Kidney glomerular epithelial cell (primary cell): ENCODE data around the gene AQP12B.
"Not testable (repeated sequence)": the region's sequence is repeated elsewhere in the genome, so short reads cannot be mapped to it uniquely, and the experiment has no call there.

ENCODE experiments used
- DNase-seq: peaks from one replicate; lab custom pipeline; 2025; lab: John Stamatoyannopoulos, UW

Gene AQP12B

DNA sequence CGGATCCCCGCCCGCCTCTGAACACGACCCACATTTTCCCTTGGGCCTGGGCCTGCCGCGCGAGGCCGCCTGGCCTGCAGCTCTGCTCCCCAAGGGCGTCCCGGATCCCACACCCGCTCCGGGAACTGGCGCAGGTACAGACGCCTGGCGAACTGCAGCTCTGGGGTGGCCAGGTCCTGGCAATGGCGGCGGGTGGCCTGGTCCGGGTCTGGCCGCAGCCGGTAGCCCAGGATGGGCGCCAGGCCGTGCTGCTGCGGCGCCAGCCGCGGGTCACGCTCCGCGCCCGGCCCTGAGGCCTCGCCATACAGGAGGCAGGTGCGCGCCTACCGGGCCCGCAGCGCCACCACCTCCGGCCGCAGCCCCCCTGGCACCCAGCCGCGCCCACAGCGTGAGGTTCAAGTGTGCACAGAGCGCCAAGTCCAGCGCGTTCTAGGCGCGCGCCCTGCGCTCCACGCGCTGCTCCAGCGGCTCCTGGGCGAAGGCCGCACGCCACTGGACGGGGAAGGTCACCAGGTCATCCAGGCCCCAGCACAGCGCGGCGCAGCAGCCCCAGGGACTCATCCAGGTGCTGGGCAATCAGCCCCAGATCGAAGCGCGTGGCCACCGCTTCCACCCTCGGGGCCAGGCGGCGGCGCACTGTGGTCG, 18.5 kb upstream of the AQP12B start:
- no peak for DNase-seq

DNA sequence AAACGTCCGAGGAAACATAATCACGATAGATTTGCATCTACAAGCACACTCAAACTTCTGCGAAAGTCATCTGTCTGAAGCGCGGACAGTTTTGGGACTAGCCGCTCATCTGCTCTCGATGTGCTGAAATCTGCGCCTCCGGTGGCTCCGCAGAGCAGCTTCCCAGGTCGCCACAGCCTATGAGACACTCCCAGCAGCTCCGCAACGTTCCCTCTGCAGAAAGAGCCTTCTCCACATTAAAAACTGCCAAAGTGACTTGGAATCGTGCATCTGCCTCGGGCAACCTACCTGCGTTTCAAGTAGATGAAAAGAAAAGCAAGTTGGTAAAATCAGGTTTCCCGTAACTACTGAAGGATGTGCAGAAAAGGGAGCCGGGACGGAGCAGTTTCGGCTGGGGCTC, 17.9 kb upstream of the AQP12B start:
- DNase-seq: not testable (repeated sequence)

DNA sequence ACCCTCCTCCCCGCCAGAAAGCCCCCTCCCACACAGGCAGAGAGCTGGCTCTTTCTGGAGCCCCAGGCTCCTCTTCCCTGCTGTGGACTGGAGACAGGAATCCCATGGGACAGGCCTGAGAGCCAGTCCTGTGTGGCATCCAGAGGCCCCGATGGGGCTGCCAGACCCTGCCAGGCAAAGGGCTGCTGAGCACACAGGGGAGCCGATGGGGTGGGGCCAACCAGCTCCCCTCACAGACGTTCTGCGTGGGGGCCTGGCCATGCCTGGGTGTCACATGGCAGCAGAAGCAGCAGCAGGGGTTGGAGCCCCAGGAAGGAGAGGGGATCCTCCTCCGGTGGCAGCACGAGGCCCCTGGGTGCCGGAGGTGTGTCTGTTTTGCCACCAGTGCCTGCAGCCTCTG, 17.1 kb upstream of the AQP12B start:
- not testable (repeated sequence) for DNase-seq

DNA sequence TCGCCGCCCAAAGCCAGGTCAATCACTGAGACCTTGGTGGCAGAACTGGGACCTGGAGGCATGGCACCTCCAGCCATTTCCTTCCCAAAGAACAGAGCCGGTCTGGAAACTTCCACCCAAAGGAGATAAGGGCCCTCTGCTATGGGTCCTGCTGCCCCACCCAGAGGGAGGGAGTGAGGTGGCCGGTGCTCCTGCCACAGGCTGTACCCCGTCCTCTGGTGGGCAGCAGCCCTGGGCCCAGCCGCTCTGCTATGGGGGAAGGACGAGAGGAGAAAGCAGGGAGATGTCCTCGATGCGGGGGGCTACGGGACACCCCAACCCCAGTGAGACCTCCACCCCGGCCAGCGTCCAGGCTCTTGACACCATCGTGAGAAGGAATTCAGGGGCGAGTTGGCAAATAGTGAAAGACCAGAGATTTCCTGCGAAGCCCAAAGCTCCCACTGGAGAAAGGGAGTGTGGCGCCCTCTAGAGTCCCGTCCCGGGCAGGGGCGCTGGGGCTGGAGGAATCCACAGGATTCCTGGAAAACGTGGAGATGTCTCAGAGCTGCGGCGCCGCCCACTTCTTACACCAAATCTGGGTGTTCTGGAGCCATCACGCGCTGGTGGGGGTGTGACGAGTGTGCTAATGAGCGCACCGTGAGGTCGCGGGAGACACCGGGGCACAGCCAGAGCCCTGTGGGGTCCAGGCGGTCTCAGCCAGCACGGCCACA, 16.3 kb upstream of the AQP12B start:
- not testable (repeated sequence) for DNase-seq

DNA sequence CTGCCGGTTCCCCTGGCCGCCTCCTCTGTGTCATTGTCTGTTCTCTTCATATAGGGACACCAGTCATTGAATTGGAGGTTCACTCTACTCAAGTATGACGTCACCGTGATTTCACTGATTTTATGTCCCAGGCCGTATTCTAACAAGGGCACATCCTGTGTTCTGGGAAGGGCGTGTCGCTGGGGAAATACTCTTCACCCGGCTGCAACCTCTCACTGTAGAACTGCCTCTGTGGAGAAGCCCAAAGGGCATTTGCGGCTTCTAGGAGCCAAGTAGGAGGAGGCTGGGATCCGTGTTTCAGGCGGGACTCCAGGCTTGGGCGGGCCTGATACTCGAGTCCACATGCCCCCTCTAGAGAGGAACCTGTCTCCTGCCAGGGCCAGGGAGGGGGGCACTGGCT, 13.8 kb upstream of the AQP12B start:
- not testable (repeated sequence) for DNase-seq

DNA sequence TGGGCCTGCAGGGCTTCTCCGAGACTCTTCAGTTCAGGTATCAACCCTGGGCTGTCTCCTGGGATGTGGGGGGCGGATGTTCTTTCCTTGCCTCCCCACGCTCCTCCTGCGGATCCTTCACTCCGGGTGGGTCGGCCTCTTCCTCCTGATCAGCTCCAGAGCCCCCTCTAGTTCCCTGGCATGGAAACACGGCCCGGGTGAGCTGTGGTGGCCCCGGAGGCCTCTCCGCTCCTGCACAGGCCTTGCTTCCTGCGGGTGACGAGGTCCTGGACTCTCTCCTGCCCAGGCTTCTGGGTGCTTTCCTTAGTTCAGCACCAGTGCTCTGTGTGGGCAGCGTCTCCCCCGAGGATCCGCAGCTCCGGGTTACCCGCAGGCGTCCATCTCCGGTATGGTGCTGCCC, 12.9 kb upstream of the AQP12B start:
- not testable (repeated sequence) for DNase-seq

DNA sequence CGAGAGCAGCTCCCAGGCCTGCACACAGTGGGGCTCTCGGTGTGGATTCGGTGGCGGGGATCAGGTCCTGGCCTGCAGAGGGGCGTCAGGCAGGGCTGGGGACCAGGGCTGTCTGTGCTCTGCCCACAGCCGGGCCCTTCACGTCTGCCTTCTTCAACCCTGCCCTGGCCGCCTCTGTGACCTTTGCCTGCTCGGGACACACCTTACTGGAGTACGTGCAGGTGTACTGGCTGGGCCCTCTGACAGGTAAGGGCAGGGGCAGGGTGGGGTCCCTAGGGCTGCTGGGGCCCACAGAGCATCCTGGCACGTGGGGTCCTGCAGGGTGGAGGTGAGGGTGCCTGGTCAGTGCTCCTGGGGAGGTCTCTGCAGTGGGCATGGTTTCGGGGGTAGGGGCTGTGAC, 11.6 kb upstream of the AQP12B start:
- DNase-seq: not testable (repeated sequence)

DNA sequence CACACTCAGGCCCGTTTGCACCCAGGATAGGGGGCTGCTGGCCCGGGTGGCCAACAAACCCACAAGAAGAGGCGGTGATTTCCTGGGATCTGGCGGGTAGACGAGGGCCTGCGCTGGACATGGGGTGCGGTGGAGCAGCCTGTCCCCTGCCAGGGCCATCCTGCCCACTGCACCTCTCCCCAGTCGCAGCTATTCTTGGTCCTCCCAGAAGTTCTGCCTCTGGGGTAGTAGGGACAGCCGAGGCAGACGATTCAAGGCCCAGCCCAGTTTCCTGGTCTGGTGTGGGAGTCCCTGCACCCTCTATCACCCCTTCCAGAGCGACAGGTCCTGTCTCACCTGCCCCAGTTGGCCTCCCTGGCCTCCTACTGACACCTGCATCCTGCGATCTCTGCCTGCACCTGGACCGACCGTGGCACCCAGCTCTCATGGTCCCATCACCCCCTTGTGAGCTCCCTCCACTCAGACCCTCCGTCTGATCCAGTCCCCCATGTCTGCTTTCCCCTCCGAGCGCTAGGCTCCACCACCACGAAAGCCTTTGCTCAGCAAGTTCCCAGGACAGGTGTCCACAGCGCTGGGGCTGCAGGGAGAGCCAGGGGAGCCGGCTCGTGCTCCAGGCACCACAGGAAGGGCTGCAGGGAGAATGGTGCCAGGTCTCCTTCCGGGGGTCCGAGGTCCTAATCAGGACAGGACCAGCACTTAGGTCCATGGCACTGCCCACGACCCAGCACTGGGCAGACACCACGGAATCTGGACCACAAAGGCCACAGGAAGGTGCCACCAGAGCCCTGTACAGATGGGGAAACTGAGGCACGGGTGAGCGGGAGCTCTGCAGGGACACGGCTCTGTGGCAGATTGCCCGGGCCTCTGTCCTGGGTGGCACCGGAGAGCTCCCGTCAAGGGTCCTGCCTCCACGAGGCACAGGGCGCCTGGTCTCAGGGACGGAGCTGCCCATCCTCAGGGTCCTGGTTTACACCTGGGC, 10.2 kb upstream of the AQP12B start:
- not testable (repeated sequence) for DNase-seq

DNA sequence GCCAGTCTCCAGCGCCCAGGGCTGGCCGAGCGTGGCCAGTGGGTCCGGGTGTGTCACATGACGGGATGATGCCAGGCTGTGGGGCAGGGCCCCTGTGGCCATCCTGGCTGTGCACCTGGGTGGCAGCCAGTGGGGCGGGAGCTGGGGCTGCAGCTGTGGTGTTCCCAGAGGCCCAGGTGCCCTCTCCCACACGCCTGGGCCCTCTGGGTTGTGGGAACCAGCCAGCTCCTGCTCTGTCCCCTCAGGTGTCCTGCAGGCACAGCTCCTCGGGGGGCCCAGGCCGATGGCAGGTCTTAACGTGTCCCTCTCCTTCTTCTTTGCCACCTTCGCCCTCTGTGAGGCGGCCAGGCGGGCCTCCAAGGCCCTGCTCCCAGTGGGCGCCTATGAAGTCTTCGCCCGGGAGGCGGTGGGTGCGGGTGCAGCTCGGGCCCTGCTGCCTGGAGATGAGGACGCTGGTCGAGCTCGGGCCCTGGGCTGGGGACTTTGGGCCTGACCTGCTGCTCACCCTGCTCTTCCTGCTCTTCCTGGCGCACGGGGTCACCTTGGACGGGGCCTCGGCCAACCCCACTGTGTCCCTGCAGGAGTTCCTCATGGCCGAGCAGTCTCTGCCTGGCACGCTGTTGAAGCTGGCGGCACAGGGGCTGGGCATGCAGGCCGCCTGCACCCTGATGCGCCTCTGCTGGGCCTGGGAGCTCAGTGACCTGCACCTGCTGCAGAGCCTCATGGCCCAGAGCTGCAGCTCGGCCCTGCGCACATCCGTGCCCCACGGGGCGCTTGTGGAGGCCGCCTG, 9.1 kb upstream of the AQP12B start, which contains the start of gene AQP12A:
Gene AQP12A, plus strand, starts transcription at position 236 of the 790 bp plus-strand sequence. Its CDS starts 48 bp downstream, at position 284.
- DNase-seq: not testable (repeated sequence)

DNA sequence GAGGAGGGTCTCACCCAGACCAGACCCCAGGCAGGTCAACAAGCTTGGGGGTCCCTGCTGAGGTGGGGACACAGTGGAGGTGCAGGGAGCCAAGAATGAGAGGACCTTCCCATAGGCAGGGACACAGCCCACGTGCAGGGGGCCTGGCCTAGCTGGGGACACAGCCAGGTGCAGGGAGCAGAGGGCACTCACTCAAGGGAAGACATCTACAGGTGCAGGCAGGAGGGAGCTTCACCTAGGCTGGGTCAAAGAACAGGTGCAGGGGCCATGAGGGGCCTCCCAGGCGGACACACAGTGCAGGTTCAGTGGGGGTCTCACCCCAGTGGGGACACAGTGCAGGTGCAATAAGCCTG, 8.4 kb upstream of the AQP12B start:
- not testable (repeated sequence) for DNase-seq

GRCh38 chr2:240690421-240691074, 7.9 kb upstream of the AQP12B start:
- not testable (repeated sequence) for DNase-seq

DNA sequence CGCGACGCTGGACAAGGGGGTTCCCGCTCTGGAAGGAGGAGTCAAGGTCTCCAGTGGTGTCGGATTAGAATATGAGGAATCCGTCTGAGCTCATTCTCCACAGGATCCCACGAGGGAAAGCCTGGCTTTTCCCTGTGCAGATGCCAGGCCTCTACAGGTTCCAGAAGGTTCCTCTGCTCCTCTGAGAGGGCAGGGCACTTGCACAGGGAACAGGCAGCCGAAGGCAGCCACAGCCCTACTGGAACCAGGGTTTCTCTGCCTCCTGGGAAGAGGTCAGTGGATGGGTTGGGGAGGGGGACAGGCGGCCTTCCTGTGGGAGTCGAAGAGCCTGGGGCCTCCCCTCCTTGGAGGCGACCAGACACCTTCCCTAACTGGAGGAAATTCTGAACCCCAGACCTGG, 7.3 kb upstream of the AQP12B start:
- DNase-seq: no peak

DNA sequence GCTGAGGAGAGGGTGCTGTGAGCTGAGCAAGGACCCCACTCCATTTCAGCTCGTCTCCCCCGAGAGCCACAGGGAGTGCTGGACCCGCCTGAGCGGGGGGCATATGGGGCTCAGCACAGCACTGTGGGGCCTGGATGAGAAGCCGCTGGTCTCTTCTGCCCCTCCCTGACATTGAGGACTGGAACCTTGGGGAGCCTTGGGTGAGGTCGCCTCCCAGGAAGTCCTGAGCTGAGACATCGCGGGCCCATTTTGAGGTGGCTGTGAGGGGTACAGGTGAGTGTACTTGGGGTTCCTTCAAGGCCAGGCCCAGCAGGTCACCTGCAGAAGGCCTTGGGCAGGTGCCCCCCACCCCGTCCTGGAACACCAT, 5.9 kb upstream of the AQP12B start:
- no peak for DNase-seq

DNA sequence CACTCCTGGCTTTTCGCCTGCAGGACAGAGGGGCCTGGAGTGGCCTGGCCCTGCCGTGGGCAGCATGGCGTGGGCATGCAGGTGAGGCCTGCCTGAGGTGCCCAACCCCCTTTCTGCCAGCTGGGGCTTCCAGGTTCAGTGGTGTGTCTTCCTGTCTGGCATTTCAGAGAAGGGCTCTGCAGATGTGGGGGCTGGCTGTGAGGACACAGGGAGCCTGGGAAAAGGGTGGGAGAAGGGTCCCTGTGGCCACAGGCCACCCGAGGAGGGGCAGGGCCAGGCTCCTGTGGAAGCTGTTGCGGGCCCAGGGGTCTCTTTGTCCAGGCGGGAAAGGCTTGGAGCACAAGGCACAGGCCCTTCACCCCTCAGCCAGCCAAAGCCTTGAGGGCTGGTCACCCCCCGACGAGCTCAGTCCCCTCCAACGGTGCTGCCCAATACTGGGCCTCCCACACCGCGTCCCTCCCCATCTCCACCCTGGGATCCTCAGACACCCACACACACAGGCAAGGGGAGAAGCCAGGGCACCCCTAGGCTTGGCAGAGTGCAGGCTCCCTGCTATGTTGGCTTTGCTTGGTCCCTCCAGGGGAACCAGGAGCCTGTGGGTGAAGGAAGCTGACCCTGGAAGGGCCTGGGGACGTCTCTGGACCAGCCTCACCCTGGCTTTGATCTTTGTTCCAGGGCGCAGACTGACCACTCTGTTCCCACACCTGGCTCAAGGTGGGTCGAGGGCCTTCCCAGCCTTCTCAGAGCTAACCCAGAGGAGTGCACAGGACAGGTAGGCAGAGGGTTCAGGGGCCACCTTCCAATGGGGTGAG, 5.3 kb upstream of the AQP12B start:
- no peak for DNase-seq

DNA sequence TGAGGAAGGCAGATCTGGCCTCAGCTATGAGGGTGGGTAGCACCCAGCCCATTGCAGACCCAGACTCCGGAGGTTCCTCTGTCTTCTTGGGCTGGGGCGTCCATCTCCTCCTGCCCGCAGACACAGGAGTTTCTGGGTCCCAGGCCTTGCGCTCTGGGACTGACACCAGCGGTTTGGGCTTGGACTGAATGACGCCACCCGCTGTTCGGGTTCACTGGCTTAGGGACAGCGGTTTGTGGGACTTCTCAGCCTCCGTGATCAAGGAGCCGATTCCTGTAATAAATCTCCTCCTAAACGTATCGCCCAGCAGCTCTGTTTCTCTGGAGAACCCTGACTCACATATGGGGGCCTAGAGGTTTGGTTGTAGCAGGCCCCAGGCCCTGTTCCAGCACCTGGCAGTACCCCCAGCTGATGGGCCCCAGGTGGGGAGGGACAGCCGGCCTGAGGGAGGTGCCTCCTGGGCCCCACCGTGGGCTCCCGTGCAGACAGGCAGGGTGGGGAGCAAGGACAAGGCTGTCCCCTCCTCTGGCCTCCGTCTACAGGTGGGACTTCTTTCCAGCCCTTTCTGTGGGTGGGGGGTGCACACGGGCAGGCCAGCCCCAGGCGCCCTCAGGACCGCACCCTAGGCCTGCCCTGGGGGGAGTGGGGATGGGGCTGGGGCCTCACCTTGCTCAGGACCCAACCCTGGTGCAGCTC, 4.5 kb upstream of the AQP12B start:
- DNase-seq: no peak

GRCh38 chr2:240686460-240686859, 3.8 kb upstream of the AQP12B start:
- DNase-seq: no peak

GRCh38 chr2:240685771-240686371, 3.2 kb upstream of the AQP12B start:
- no peak for DNase-seq

DNA sequence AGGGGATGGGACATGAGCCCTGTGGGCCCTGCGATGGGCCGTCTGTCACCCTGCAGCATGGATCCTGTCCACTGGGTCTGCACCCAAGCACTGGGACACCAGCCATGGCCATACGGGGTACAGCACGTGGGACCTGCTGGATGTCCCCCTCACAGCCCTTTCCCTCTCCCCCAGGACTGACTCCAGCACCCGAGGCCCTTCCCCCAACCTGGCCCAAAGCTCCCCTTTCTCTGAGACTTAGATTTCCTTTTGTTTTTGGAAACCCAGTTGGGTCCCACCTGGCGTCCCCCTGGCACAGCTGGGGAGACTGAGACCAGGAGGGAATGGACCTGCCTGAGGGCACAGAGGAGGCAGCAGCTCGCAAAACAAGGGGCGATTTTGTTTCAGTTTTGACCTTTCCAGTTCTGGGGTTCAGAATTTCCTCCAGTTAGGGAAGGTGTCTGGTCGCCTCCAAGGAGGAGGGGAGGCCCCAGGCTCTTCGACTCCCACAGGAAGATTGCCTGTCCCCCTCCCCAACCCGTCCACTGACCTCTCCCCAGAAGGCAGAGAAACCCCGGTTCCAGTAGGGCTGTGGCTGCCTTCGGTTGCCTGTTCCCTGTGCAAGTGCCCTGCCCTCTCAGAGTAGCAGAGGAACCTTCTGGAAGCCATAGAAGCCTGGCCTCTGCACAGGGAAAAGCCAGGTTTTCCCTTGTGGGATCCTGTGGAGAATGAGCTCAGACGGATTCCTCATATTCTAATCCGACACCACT, 1.5 kb upstream of the AQP12B start:
- not testable (repeated sequence) for DNase-seq
